Measurements from ENCODE around the gene BLZF1. TPM values are rescaled to one million over a fixed set of nuclear protein-coding genes. Genes with fewer than 3 reads are reported as not detected.

BLZF1 gene
- total RNA-seq, 1 donor from 2014 or later: 11.5 TPM

Other genes starting within 250 kb of the BLZF1 start
- gene NME7, start 398 bp upstream of the BLZF1 start, total RNA-seq: 12.5 TPM
- 0.52 TPM for gene CCDC181, start 59.3 kb downstream of the BLZF1 start, total RNA-seq
- 14.1 TPM for gene SLC19A2, start 117.7 kb downstream of the BLZF1 start, total RNA-seq
- 1.0 TPM for gene F5, start 218.3 kb downstream of the BLZF1 start, total RNA-seq

Data from skeletal muscle tissue (tissue), 1 donor.